Right lobe of liver (tissue), 4 donors: ENCODE data around the gene ERO1B.

Source experiments
- CTCF ChIP-seq, 4 donors: fragments of 200-600 bp in 3 of 4; fragments of 450-650 bp in 1 of 4; IDR thresholded peaks; one replicate each; pipeline versions ENCODE4 v1.5.1 to v1.8.0; 2016 to 2022; ENCODE audit warnings: antibody characterized with exemption in 4 of 4, mild to moderate bottlenecking in 2 of 4
- POLR2A ChIP-seq: fragments of 450-650 bp; IDR thresholded peaks from one replicate; pipeline ENCODE4 v1.6.1; 2017; ENCODE audit warnings: antibody characterized with exemption, mild to moderate bottlenecking
- donor health status: DM: no; HTN: no; CAD: no.
- donor health status: DM: no; HTN: no; CAD: no.
- donor health status: DM: no; HTN: yes; CAD: no.

DNA sequence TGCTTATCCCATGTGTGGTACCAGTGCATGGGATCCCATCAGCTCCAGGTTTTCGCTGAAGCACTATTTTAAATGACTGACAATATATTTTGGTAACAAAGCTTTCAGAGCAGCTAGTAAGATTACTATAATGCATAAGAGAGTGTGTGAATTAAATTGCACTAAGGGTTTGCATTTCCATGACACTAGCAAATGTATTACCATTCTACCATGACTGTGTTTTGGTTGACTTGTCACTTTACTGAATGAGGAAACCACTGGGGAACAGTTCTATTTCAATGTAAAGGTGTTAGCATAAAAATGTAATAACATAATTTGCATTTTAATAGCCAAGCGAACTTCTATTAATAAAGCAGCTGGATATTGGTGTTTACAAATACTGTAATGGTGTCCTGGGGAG, 31.7 kb upstream of the ERO1B start:
- no peak for TF ChIP-seq CTCF (IDR thresholded peaks at IDR 0.05)
- no peak for TF ChIP-seq POLR2A
